Mammary microvascular endothelial cell (primary cell): ENCODE data around the gene EPDR1. TPM values are rescaled to one million over a fixed set of nuclear protein-coding genes. Genes with fewer than 3 reads are reported as not detected.

Experiments
- total RNA-seq: library from RNA; depleted of rRNA; stranded (reverse); fragments of >200 nt; gene quantifications from 2 replicates; pipeline ENCODE4 v1.2.3, GENCODE V29; 2015

EPDR1 gene
- 6.3 TPM in 2 replicates for total RNA-seq

GRCh38 chr7:37920305-37920848, at the start of gene EPDR1:
EPDR1 (plus strand) TSS chr7:37920640; CDS start chr7:37920940, 300 bp downstream.

GRCh38 chr7:37916673-37917660, 3.5 kb upstream of the EPDR1 start, which contains the start of gene SFRP4:
SFRP4 (minus strand) TSS chr7:37916817; CDS start chr7:37916537, 280 bp downstream.

Other genes starting within 250 kb of the EPDR1 start
- not detected in 2 replicates for gene GPR141, start 236.9 kb upstream of the EPDR1 start, total RNA-seq
- not detected in 2 replicates for gene NME8, start 72.0 kb upstream of the EPDR1 start, total RNA-seq
- 0.33 TPM in 1 of 2 replicates, not detected in the other for gene SFRP4, start 3.8 kb upstream of the EPDR1 start, total RNA-seq